HUES6 (cell line): ENCODE data around the gene ZBTB21.

Experiments used
- H3K27ac ChIP-seq: 2 replicates; pipeline ENCODE4 v1.7.0; 2013; ENCODE audit warnings: low read depth, mild to moderate bottlenecking, low read length, inconsistent platforms
- H3K27me3 ChIP-seq: 2 replicates; pipeline ENCODE4 v1.6.1; 2013; ENCODE audit warnings: low read length; ENCODE audit not compliant: control insufficient read depth, insufficient read depth
- H3K36me3 ChIP-seq: 2 replicates; pipeline ENCODE4 v1.6.1; 2013; ENCODE audit warnings: low read length; ENCODE audit not compliant: control insufficient read depth, insufficient read depth
- H3K4me1 ChIP-seq: 2 replicates; pipeline ENCODE4 v1.6.1; 2013; ENCODE audit warnings: low read length; ENCODE audit not compliant: control insufficient read depth, insufficient read depth
- H3K4me3 ChIP-seq: 2 replicates; pipeline ENCODE4 v1.5.1; 2013; ENCODE audit warnings: low read depth, low read length
- H3K9ac ChIP-seq: one replicate; pipeline ENCODE4 v1.6.1; 2013; ENCODE audit warnings: mild to moderate bottlenecking, low read length
- H3K9me3 ChIP-seq: 2 replicates; pipeline ENCODE4 v1.6.1; 2013; ENCODE audit warnings: low read depth, low read length; ENCODE audit not compliant: control insufficient read depth, insufficient read depth

The ZBTB21 gene

GRCh38 chr21:41974752-41975053, 35.5 kb downstream of the ZBTB21 start:
- no peak overlapping the region for H3K4me3 ChIP-seq
- no peaks in the 10 kb centered on the region for H3K27me3 ChIP-seq
- H3K4me1 ChIP-seq = peaks cover 9% of the 10 kb centered on the region; the same call in 1 of the 2 replicates
- no peaks in the 10 kb centered on the region for H3K36me3 ChIP-seq
- no peak overlapping the region for H3K27ac ChIP-seq
- no peak overlapping the region for H3K9ac ChIP-seq
- H3K9me3 ChIP-seq = peaks cover 8% of the 10 kb centered on the region

GRCh38 chr21:41973861-41974751, 36.1 kb downstream of the ZBTB21 start:
- H3K9me3 ChIP-seq = peaks cover 2% of the 10 kb centered on the region
- no peaks in the 10 kb centered on the region for H3K36me3 ChIP-seq
- H3K9ac ChIP-seq = no peak overlapping the region
- H3K4me1 ChIP-seq = peaks cover 11% of the 10 kb centered on the region; the same call in 1 of the 2 replicates
- H3K27ac ChIP-seq = no peak overlapping the region
- no peaks in the 10 kb centered on the region for H3K27me3 ChIP-seq
- H3K4me3 ChIP-seq = no peak overlapping the region

GRCh38 chr21:41973427-41973831, 36.7 kb downstream of the ZBTB21 start:
- Histone ChIP-seq H3K36me3 (no peaks in the 10 kb centered on the region), H3K27ac (no peak overlapping the region), H3K4me1 (peaks cover 17% of the 10 kb centered on the region; the same call in 1 of the 2 replicates), H3K4me3 (no peak overlapping the region), H3K9me3 (no peaks in the 10 kb centered on the region), H3K9ac (no peak overlapping the region), H3K27me3 (no peaks in the 10 kb centered on the region)

GRCh38 chr21:41972511-41973205, 37.5 kb downstream of the ZBTB21 start:
- Histone ChIP-seq H3K27ac (no peak overlapping the region), H3K9me3 (no peaks in the 10 kb centered on the region), H3K4me1 (peaks cover 24% of the 10 kb centered on the region; the same call in 1 of the 2 replicates), H3K27me3 (no peaks in the 10 kb centered on the region), H3K4me3 (no peak overlapping the region), H3K9ac (no peak overlapping the region), H3K36me3 (no peaks in the 10 kb centered on the region)

- H3K36me3 ChIP-seq = no peaks in the 10 kb centered on the region
- no peaks in the 10 kb centered on the region for H3K27me3 ChIP-seq
Observed at GRCh38 chr21:41971891-41972290, 38.3 kb downstream of the ZBTB21 start.

GRCh38 chr21:41970751-41971653, 39.2 kb downstream of the ZBTB21 start:
- H3K9me3 ChIP-seq = no peaks in the 10 kb centered on the region
- H3K36me3 ChIP-seq = no peaks in the 10 kb centered on the region
- H3K4me1 ChIP-seq = peaks cover 25% of the 10 kb centered on the region; the same call in 1 of the 2 replicates
- H3K4me3 ChIP-seq = no peak overlapping the region
- no peak overlapping the region for H3K9ac ChIP-seq
- no peak overlapping the region for H3K27ac ChIP-seq
- no peaks in the 10 kb centered on the region for H3K27me3 ChIP-seq

More at GRCh38 chr21:41971891-41972290, 38.3 kb downstream of the ZBTB21 start:
- Histone ChIP-seq H3K27ac (no peak overlapping the region), H3K4me1 (peaks cover 25% of the 10 kb centered on the region; the same call in 1 of the 2 replicates), H3K4me3 (no peak overlapping the region), H3K9me3 (no peaks in the 10 kb centered on the region), H3K9ac (no peak overlapping the region)

GRCh38 chr21:41970106-41970391, 40.1 kb downstream of the ZBTB21 start:
- Histone ChIP-seq H3K4me3 (no peak overlapping the region), H3K27ac (no peak overlapping the region), H3K9me3 (no peaks in the 10 kb centered on the region), H3K9ac (no peak overlapping the region), H3K36me3 (no peaks in the 10 kb centered on the region), H3K4me1 (peaks cover 25% of the 10 kb centered on the region; the same call in 1 of the 2 replicates), H3K27me3 (no peaks in the 10 kb centered on the region)

- Histone ChIP-seq H3K27me3 (no peaks in the 10 kb centered on the region), H3K4me3 (no peak overlapping the region), H3K4me1 (peaks cover 19% of the 10 kb centered on the region; the same call in 1 of the 2 replicates), H3K9ac (no peak overlapping the region), H3K27ac (no peak overlapping the region), H3K36me3 (no peaks in the 10 kb centered on the region), H3K9me3 (no peaks in the 10 kb centered on the region)
Observed at GRCh38 chr21:41967708-41968107, 42.5 kb downstream of the ZBTB21 start.

GRCh38 chr21:41966872-41967621, 43.1 kb downstream of the ZBTB21 start:
- Histone ChIP-seq H3K27me3 (no peaks in the 10 kb centered on the region), H3K27ac (no peak overlapping the region), H3K9ac (no peak overlapping the region), H3K4me3 (no peak overlapping the region), H3K36me3 (no peaks in the 10 kb centered on the region), H3K9me3 (no peaks in the 10 kb centered on the region), H3K4me1 (peaks cover 19% of the 10 kb centered on the region; the same call in 1 of the 2 replicates)

- Histone ChIP-seq H3K4me1 (peaks cover 26% of the 10 kb centered on the region), H3K9me3 (no peaks in the 10 kb centered on the region), H3K27ac (no peak overlapping the region), H3K9ac (no peak overlapping the region), H3K36me3 (no peaks in the 10 kb centered on the region), H3K27me3 (no peaks in the 10 kb centered on the region), H3K4me3 (no peak overlapping the region)
Observed at GRCh38 chr21:41966041-41966833, 43.9 kb downstream of the ZBTB21 start.
